Skeletal muscle tissue (tissue), 4 donors: ENCODE data around the gene SIRT4. TPM values are rescaled to one million over a fixed set of nuclear protein-coding genes. Genes with fewer than 3 reads are reported as not detected.
"Not testable (repeated sequence)": the region's sequence is repeated elsewhere in the genome, so short reads cannot be mapped to it uniquely, and the experiment has no call there.

Source experiments
- H3K27ac ChIP-seq: one replicate; pipeline ENCODE4 v1.7.0; 2013; ENCODE audit warnings: mild to moderate bottlenecking, low read depth, low read length, inconsistent platforms
- H3K27me3 ChIP-seq, 3 donors: one replicate each; pipeline ENCODE4 v1.7.0; 2013; ENCODE audit warnings: low read length in 3 of 3; ENCODE audit not compliant: control insufficient read depth in 3 of 3, insufficient read depth in 3 of 3
- H3K36me3 ChIP-seq, 3 donors: one replicate each; pipeline ENCODE4 v1.7.0; 2013; ENCODE audit warnings: low read length in 3 of 3; ENCODE audit not compliant: control insufficient read depth in 3 of 3, insufficient read depth in 3 of 3
- H3K4me1 ChIP-seq, 3 donors: one replicate each; pipeline ENCODE4 v1.7.0; 2013; ENCODE audit warnings: low read length in 3 of 3, mild to moderate bottlenecking in 3 of 3; ENCODE audit not compliant: control insufficient read depth in 3 of 3, insufficient read depth in 3 of 3
- H3K4me3 ChIP-seq, 3 donors: one replicate each; pipeline ENCODE4 v1.7.0; 2013; ENCODE audit warnings: low read length in 3 of 3
- H3K9ac ChIP-seq, 3 donors: one replicate each; pipeline ENCODE4 v1.7.0; 2013; ENCODE audit warnings: low read length in 3 of 3, mild to moderate bottlenecking in 3 of 3, moderate library complexity in 2 of 3, low read depth in 1 of 3
- H3K9me3 ChIP-seq, 3 donors: one replicate each; pipeline ENCODE4 v1.7.0; 2013; ENCODE audit warnings: low read length in 3 of 3; ENCODE audit not compliant: control insufficient read depth in 3 of 3
- total RNA-seq: library from RNA; depleted of rRNA; stranded (reverse); fragments of >200 nt; gene quantifications from one replicate; pipeline ENCODE4 v1.2.3, GENCODE V29; 2014
- donor health status: Osteomylitis.

Gene SIRT4
- 3.7 TPM for total RNA-seq

GRCh38 chr12:120301962-120302815 lies at the start of gene SIRT4:
SIRT4 (plus strand) TSS chr12:120302321; CDS start chr12:120303562, 1,241 bp downstream.
- H3K9me3 ChIP-seq: no peaks in the 10 kb centered on the region
- H3K27me3 ChIP-seq: no peaks in the 10 kb centered on the region
- peaks cover 5 to 6% (median 5%) of the 10 kb centered on the region in 3 donors for H3K36me3 ChIP-seq
- peak within 1 kb of the TSS; percentile 86 to 99 (median 89) for H3K4me3 ChIP-seq
- H3K4me1 ChIP-seq: peaks cover 3 to 6% (median 3%) of the 10 kb centered on the region in 3 donors
- peak within 1 kb of the TSS; percentile 87 to 97 (median 88) for H3K9ac ChIP-seq
- peak within 1 kb of the TSS; percentile 78 for H3K27ac ChIP-seq

- peaks cover 55 to 62% (median 58%) of the 10 kb centered on the region in 3 donors for H3K4me1 ChIP-seq
- not testable (repeated sequence) for H3K9me3 ChIP-seq, H3K27me3 ChIP-seq, H3K4me3 ChIP-seq, H3K9ac ChIP-seq, H3K36me3 ChIP-seq, H3K27ac ChIP-seq
Observed at GRCh38 chr12:120253313-120253712, 48.8 kb upstream of the SIRT4 start.

- Histone ChIP-seq H3K36me3 (no peaks in the 10 kb centered on the region), H3K4me1 (peaks cover 53 to 58% (median 56%) of the 10 kb centered on the region in 3 donors), H3K4me3 (no peak overlapping the region), H3K9ac (no peak overlapping the region), H3K27me3 (no peaks in the 10 kb centered on the region), H3K9me3 (no peaks in the 10 kb centered on the region), H3K27ac (peak overlapping the region; percentile 26)
Observed at GRCh38 chr12:120254809-120255208, 47.3 kb upstream of the SIRT4 start.

GRCh38 chr12:120257041-120257821 lies 44.9 kb upstream of the SIRT4 start:
- H3K4me1 ChIP-seq: peaks cover 47 to 59% (median 53%) of the 10 kb centered on the region in 3 donors
- H3K36me3 ChIP-seq: peaks cover 0 to 2% (median 0%) of the 10 kb centered on the region in 3 donors
- peak overlapping the region; percentile 75 for H3K27ac ChIP-seq
- H3K9me3 ChIP-seq: no peaks in the 10 kb centered on the region
- no peaks in the 10 kb centered on the region for H3K27me3 ChIP-seq
- peak overlapping the region in 2 of 3 donors; percentile 59 to 70 for H3K9ac ChIP-seq
- H3K4me3 ChIP-seq: peak overlapping the region in 1 of 3 donors; percentile 10

- Histone ChIP-seq H3K4me3 (no peak overlapping the region), H3K27me3 (no peaks in the 10 kb centered on the region), H3K9me3 (no peaks in the 10 kb centered on the region), H3K9ac (peak overlapping the region in 2 of 3 donors; percentile 38 to 45), H3K36me3 (peaks cover 0 to 2% (median 0%) of the 10 kb centered on the region in 3 donors), H3K27ac (peak overlapping the region; percentile 75), H3K4me1 (peaks cover 57 to 65% (median 60%) of the 10 kb centered on the region in 3 donors)
Observed at GRCh38 chr12:120258323-120258896, 43.7 kb upstream of the SIRT4 start.

GRCh38 chr12:120259418-120260202 lies 42.5 kb upstream of the SIRT4 start:
- H3K9me3 ChIP-seq: no peaks in the 10 kb centered on the region
- H3K9ac ChIP-seq: no peak overlapping the region
- H3K4me1 ChIP-seq: peaks cover 69 to 76% (median 71%) of the 10 kb centered on the region in 3 donors
- H3K36me3 ChIP-seq: peaks cover 0 to 2% (median 0%) of the 10 kb centered on the region in 3 donors
- peak overlapping the region in 1 of 3 donors; percentile 23 for H3K4me3 ChIP-seq
- peak overlapping the region; percentile 56 for H3K27ac ChIP-seq
- H3K27me3 ChIP-seq: no peaks in the 10 kb centered on the region

GRCh38 chr12:120260607-120261006 lies 41.5 kb upstream of the SIRT4 start:
- no peak overlapping the region for H3K4me3 ChIP-seq
- H3K27ac ChIP-seq: no peak overlapping the region
- no peaks in the 10 kb centered on the region for H3K9me3 ChIP-seq
- no peak overlapping the region for H3K9ac ChIP-seq
- H3K36me3 ChIP-seq: peaks cover 0 to 2% (median 0%) of the 10 kb centered on the region in 3 donors
- H3K4me1 ChIP-seq: peaks cover 73 to 80% (median 73%) of the 10 kb centered on the region in 3 donors
- H3K27me3 ChIP-seq: no peaks in the 10 kb centered on the region

GRCh38 chr12:120261951-120262851 lies 39.9 kb upstream of the SIRT4 start:
- Histone ChIP-seq H3K9me3 (no peaks in the 10 kb centered on the region), H3K27ac (peak overlapping the region; percentile 96), H3K36me3 (peaks cover 0 to 2% (median 0%) of the 10 kb centered on the region in 3 donors), H3K4me1 (peaks cover 64 to 76% (median 65%) of the 10 kb centered on the region in 3 donors), H3K9ac (peak overlapping the region; percentile 66 to 96 (median 96)), H3K27me3 (no peaks in the 10 kb centered on the region), H3K4me3 (peak overlapping the region; percentile 82 to 88 (median 85))
